Endometrium (tissue), 2 donors: ENCODE results near the gene TREML2.
"Not testable (repeated sequence)": the region's sequence is repeated elsewhere in the genome, so short reads cannot be mapped to it uniquely, and the experiment has no call there.

Source experiments
- FAIRE-seq: peaks from 2 replicates; lab custom pipeline; 2012; peaks lifted over from hg19 to GRCh38; lab: Jason Lieb, UNC
- donor health status: control.
- donor health status: control.

The TREML2 gene

DNA sequence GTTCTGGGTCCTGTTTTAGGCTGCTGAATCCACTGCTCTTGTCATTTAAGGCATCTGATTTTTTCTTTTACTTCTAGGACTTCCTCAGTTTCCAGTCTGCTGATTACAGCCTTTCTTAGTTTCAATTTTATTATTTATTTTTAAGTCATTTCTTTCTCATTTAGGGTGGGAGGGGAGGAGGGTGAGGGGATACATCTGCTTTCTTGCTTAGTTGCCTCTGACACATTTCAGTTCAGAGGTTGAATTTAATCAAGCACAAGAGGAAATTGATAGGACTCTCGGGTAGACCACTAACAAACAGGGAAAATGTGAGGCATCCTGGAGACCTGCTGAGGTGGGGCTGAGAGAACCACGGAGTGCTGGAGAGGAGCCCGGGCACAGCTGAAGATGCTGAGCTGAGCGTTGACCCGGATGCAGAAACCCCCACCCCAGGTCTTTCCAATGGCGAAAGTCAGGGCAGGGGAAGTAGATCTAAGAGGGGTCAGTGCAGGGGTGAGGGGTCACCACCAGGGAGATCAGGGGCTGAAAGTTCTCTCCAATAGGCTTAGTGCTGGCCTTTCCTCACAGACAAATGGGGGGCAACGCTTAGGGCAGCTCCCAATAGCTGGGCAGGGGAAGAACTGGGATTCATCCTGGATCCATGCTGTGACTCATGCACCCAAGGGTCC is 7.6 kb upstream of the TREML2 start:
- no peak for FAIRE-seq

GRCh38 chr6:41204156-41204555 is 3.2 kb upstream of the TREML2 start:
- FAIRE-seq, result no peak

- FAIRE-seq, result no peak
These were observed 820 bp upstream of the TREML2 start for GRCh38 chr6:41201764-41202173.

DNA sequence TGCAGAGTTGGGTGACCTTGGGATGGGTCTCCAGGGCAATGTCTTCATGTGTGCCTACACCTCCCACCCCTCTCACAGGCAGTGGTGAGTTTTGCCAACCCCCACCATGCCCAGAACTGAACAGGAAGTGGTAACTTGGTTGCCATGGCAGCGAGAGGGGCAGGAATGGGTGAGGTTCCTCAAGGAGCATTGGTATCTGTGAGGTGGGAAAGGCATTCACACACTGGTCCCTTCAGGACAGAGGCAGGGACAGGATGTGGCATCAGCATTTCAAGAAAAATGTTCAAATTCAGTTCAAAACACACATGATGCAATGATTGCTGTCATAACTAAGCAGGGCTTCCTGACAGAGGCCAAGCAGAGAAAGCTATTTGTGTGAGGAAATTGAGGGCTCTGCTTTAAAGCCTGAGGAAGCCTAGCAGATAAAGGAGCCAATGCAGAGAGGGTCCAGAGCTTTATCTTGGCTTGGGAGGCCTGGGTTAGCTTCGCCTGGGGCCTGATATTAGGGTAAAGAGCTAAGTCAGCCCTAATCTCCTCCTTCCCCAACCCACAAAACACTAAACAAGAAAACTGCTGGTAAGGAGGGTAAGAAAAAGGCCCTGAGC is 551 bp downstream of the TREML2 start:
- no peak for FAIRE-seq

DNA sequence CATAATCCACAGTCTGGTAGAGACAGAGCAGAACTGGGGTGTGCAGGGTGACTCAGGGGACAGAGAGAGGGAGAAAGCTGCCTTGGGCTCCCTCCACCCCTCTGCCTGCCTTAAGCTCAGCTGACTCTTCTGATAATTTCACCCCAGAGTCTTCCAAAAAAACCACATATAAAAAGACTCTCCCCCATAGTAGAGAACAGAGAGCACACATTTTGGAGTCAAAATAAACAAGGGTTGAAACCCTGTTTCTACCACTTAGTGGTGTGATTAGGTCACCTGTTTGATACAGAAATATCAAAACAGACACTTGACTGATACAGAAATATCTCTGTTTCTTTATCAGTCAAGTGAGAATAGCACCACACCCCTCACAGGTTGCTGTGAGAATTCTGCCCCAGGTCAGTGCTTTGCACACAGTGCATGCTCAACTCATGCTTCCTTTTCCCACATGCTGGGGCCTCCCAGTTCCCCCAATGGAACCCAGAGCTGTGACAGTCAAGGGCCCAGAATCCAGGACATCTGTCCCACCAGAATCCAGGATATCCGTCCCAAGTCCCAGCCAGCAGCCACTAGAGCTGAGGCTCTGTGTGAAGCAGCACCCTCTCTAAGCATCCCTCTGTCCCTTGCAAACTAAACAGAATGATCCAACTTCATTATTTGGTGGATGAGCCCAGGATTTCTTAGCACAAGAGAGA is 1.2 kb downstream of the TREML2 start:
- FAIRE-seq, result no peak

GRCh38 chr6:41197234-41197633 is 3.7 kb downstream of the TREML2 start:
- FAIRE-seq, result no peak

- FAIRE-seq, result no peak
These were observed 6.6 kb downstream of the TREML2 start for GRCh38 chr6:41194386-41194785.

DNA sequence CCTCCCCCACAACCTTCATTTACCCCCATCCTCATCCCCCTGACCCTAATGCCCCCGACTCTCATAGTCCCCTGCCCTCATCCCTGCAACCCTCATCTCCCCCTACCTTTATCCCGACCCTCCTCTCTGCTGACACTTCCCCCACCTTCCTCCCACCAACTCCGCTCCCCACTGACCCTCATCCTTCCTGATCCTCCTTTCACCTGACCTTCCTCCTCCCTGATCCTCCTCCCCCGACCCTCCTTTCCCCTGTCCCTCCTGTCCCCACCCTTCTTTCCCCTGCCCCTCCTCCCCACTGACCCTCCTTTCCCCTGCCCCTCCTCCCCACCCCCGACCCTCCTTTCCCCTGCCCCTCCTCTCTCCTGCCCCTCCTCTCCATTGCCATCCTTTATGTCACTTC is 7.1 kb downstream of the TREML2 start:
- no peak for FAIRE-seq

- FAIRE-seq, result no peak
These were observed 7.7 kb downstream of the TREML2 start for GRCh38 chr6:41193171-41193734.

DNA sequence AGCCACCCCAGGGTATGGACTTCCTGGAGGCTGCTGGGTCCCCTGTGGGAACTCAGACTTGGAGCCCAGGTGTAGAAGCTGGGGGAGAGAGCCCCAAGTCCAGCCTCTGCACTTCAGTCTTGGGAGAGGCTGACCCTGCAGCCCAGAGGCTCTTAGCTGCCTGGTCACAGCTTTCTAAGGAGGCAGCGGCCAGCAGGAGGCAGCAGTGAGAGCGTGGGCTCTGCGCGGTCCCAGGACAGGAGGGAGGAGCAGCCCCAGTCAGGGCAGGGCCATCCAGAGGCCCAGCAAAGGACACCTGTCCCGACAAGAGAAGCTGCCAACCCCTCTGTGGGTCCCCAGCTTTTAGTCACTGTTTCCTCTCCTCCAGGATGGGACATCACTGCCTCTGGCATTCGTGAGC is 9.4 kb downstream of the TREML2 start:
- no peak for FAIRE-seq

DNA sequence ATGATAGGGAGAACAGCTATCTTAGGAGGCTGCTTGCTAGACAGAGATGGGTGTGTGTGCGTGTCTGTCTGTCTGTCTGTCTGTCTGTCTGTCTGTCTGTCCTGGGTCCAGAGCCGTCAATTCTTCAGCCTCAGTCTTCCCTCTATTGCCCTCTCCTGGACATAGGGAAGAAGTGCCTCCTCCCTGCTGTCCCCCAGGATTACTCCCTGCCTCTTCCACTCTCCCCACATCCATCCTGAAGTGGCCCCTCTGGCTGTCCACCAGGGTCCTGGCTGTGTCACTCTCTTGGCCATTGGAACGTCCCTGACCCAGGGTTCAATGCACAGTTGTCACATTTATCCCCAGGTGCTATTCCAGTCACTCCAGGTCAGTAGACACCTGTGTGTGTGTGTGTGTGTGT is 10.2 kb downstream of the TREML2 start:
- FAIRE-seq, result no peak

DNA sequence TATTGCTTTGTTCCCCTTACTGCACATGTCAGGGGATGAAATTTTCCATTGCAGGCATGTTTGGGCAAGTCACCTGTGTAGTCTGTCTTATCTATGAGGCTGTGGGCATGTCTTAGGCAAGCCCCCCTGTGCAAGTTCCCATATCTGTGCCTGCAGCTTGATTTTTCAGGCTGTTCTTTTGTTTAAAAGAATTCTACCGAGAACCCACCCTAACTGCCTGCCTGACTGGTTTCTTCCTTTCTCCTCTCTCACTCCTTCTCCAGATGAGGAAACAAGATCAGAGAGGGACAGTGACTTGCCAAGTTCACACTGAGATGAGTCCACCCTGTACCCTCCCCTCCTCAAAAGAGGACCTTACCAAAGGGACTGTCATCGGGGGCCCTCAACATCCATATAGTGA is 11.0 kb downstream of the TREML2 start:
- no peak for FAIRE-seq

DNA sequence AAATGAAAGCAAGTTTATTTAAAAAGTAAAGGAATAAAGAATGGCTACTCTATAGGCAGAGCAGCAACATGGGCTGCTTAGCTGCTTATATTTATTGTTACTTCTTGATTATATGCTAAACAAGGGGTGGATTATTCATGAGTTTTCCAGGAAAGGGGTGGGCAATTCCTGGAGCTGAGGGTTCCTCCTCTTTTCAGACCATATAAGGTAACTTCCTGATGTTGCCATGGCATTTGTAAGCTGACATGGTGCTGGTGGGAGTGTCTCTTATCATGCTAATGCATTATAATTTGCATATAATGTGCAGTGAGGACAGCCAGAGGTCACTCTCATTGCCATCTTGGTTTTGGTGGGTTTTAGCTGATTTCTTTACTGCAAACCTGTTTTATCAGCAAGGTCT is 11.9 kb downstream of the TREML2 start:
- FAIRE-seq, result not testable (repeated sequence)

GRCh38 chr6:41187924-41188886 is 12.7 kb downstream of the TREML2 start:
- no peak for FAIRE-seq

GRCh38 chr6:41186031-41186562 is 14.9 kb downstream of the TREML2 start:
- no peak for FAIRE-seq

DNA sequence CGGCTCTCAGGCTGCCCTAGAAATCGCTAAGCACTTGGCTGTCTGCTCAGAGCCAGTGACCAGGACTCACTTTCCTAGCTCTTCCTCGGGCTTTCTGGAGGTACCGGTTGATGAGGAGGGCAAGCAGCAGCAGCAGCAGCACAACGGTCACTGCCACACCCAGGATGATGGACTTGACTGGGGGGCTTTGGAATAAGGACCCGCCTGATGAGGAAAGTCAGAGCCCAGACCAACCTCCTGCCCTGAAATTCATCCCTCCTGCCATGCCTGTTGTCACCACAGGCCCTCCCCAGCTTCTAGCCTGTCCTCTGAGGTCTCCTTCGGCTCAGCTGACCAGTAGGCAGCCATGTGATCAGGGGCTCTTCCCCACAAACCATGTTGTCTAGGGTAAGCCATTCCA is 16.2 kb downstream of the TREML2 start:
- no peak for FAIRE-seq

GRCh38 chr6:41182069-41183034 is 18.6 kb downstream of the TREML2 start:
- FAIRE-seq, result no peak

DNA sequence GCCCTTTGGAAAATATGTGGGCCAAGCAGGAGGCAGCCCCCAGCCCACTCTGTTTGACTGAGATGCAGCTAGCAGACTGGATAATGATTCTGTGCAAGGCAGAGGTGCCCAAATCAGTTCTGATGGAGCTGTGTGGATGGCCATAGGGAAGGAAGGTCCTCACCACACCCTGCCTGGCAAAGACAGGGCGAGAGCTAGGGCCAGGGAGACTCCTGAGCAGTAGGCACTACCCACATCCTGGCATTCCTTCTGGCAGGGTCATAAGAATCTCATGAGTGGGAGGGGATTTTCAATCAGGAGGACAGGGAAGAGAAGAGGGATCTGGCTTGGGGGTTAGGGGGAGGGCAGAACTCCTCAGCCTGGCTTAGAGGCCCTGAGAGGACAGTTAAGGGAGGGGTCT is 19.4 kb downstream of the TREML2 start:
- no peak for FAIRE-seq

DNA sequence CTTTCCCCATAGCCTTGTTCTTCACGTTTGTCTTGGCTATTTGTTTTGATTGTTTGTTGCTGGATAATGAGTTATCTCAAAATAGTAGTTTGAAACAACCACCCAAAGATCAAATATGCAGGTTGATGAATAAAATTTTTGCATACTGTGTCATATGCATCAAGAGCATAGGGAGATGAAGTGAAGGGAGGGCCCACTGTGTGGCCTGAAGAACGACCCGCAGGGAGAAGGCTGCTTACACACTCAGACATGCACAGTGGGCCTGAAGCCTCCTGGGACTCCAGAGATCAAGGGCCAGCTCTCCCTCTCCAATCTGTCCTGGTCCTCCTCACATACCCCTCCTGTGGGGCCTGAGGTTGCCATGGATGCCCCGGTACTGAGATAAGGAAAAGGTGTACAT is 21.8 kb downstream of the TREML2 start:
- no peak for FAIRE-seq

GRCh38 chr6:41177695-41178094 is 23.3 kb downstream of the TREML2 start:
- no peak for FAIRE-seq

DNA sequence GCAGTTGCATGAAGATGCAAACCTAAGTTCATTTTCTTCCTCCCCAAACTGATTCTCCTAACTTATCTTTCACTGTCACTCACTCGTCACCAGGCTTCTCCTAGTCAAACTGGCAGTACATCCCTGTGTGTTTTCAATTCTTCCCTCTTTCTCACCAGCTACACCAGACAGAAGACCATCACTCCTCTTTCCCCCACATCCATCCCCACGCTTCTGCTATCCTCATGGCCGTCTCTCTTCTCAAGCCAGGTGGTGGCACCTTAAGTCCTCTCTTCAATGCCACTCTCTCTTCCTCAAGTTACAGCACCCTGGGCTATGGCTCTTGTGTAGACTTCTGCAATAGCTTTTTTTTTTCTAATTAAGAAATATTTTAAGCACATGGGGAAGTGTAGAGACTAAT is 23.7 kb downstream of the TREML2 start:
- FAIRE-seq, result no peak
